Central memory CD4-positive, alpha-beta T cell (primary cell): ENCODE results near the gene RALBP1.
"Not testable (repeated sequence)": the region's sequence is repeated elsewhere in the genome, so short reads cannot be mapped to it uniquely, and the experiment has no call there.

Experiments used
- DNase-seq: peaks from one replicate; pipeline ENCODE4 v3.0.0; 2022
- total RNA-seq, 3 experiments: gene quantifications; one replicate each; lab custom pipeline; 2026; lab: John Stamatoyannopoulos, UW

Gene RALBP1
- total RNA-seq = 46.9 to 120 (median 79.5) reads per million in 3 experiments

DNA sequence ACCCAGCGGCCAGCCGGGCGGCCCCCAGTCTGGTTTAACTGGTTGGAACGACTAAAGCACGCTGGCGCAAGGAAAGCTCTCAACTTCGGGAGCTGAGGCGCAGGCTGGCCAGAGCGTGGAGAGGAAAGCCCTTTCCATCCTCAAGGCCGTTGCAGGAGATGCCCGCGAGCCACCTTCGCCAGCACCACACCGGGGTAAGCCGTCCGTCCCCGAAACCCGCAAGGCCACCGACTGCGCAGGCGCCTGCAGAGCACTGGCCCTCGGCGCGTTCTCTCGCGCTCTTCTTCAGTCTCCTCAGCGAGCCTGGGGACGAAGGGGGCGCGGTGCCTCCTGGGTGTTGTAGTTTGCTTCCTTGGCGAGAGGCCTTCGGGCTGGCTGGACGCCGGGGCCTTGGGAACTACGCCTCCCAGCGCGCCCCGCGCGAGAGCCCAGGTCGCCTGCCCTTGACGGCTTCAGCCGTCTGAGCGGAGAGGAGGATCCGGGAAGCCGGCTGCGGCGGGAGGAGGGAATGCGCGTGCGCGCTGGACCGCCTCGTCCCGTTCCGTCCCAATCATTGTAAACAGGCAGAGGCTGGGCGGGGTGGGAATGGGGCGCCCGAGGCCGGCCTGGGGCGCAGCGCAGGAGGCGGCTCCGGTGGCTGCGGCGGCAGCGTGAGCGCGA, at the start of gene RALBP1:
TSS of gene RALBP1 (plus strand) at position 531 of the 660 bp plus-strand sequence. CDS start 37,533 bp downstream, outside the sequence.
- peak; percentile 97 for DNase-seq

- DNase-seq = no peak
These were observed 48.6 kb upstream of the RALBP1 start for GRCh38 chr18:9426753-9427152.

- no peak for DNase-seq
These were observed 47.0 kb upstream of the RALBP1 start for GRCh38 chr18:9428301-9428706.

GRCh38 chr18:9428862-9429661, 46.3 kb upstream of the RALBP1 start:
- no peak for DNase-seq

- no peak for DNase-seq
These were observed 45.7 kb upstream of the RALBP1 start for GRCh38 chr18:9429662-9429993.

DNA sequence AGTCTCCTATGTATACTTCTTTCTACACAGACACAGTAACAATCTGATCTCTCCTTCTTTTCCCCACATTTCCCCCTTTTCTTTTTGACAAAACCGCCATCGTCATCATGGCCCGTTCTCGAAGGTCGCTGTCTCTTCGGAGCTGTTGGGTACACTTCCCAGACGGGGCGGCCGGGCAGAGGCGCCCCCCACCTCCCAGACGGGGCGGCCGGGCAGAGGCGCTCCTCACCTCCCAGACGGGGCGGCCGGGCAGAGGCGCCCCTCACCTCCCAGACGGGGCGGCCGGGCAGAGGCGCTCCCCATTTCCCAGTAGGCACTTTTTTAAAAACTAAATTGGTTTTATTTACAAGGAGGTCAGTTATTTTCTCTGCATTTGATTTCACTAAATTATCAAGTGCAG, 45.0 kb upstream of the RALBP1 start:
- not testable (repeated sequence) for DNase-seq

- no peak for DNase-seq
These were observed 44.0 kb upstream of the RALBP1 start for GRCh38 chr18:9431296-9431695.

- not testable (repeated sequence) for DNase-seq
These were observed 42.2 kb upstream of the RALBP1 start for GRCh38 chr18:9433122-9433521.

GRCh38 chr18:9433671-9434121, 41.6 kb upstream of the RALBP1 start:
- no peak for DNase-seq

- DNase-seq = no peak
These were observed 41.1 kb upstream of the RALBP1 start for GRCh38 chr18:9434122-9434701.

DNA sequence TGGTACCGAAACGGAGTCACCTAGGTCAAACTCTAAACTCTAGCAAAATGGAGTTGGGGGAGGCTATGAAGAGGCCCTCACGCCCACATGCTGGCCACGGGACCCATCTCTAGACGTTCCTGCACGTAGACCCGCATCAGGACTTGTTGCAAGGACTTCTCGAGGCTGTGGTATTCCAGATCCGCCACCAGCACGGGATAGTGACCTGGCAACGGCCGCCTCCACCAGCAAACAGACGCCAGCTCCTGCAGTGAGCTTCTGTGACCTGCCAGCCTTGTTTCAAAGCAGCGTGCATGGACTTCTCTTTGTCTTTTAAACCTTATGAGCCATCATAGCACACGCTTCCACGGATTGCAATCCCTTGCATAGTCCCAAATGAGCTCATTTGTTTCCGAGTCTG, 40.3 kb upstream of the RALBP1 start:
- DNase-seq = no peak

GRCh38 chr18:9436206-9436929, 38.9 kb upstream of the RALBP1 start:
- DNase-seq = no peak

DNA sequence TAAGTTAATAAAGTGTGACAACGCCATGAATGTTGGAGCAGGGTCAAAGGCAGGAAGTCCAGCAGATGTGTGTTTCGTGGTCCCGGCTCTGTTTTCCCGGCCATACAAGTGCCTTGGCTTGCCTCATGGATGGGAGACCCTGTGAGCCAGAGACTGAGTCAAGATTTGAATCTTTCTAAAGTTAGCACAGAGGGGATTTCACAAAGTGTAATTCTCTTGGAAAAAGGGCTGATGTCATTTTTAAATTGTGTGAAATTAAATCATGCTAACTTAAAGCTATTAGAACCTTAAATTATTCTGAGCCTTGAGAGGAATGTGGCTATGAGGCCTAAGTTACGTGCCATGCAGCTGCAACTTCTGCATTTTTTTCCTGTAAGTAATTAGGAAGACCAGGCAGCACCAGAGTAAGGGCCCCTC, 38.3 kb upstream of the RALBP1 start:
- DNase-seq = no peak

- no peak for DNase-seq
These were observed 37.6 kb upstream of the RALBP1 start for GRCh38 chr18:9437672-9438071.

DNA sequence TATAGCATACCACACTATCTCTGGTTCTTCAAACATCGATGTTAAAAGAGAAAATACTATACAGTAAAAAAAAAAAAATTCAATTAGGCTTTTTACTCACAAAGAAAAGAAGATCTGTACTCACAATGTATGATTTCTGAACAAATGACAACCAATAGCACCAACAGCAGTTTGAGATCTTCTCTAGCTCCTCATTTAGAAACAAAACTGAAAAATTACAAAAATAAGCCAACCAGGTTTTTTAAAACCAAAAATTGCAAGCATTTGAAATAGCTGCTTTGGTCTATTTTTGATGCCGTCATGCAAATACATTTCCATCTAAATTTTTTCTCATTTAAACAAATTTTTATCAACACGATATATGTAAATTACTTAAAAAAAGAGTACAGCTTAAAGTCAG, 34.3 kb upstream of the RALBP1 start:
- DNase-seq = no peak

- DNase-seq = no peak
These were observed 30.8 kb upstream of the RALBP1 start for GRCh38 chr18:9444549-9444948.

- no peak for DNase-seq
These were observed 28.5 kb upstream of the RALBP1 start for GRCh38 chr18:9446839-9447238.

- DNase-seq = no peak
These were observed 28.0 kb upstream of the RALBP1 start for GRCh38 chr18:9447334-9447733.

DNA sequence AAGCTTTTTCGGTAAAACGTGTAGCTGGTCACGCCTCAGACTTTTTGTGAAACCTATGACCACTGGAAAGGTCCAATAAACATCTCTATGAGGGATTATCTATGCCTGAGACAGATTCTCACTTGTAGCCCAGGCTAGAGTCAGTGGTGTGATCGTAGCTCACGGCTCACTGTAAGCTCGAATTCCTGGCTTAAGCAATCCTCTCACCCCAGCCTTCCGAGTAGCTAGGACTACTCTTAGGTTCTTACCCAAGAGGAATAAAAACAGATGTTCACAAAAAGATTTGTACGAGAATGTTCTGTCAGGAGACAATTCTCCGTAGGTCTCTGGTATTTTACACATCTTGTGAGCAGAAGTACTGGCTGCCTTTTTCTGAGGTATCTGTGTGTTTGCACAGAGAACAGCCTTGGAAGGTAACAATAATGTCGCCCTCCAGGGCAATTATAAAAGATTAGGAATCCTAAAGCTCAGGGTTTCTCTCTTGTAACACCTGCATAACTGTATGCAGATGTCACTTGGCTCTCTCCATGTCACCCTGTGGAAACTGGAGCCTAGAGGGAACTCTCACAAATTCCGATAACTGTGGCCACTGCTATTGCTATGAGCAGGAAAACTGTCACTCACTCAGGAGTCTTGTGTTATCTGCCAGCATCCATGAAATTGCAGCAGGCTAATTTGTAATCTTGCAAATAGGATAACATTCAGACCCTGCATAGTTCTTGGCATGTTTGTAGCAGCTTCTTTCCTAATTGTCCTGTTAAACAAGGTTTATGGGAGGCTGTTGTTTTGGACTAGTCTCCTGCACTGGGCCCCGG, 25.5 kb upstream of the RALBP1 start:
- no peak for DNase-seq

- DNase-seq = not testable (repeated sequence)
These were observed 24.4 kb upstream of the RALBP1 start for GRCh38 chr18:9450920-9451319.

- DNase-seq = no peak
These were observed 22.0 kb upstream of the RALBP1 start for GRCh38 chr18:9453283-9453682.

- DNase-seq = no peak
These were observed 21.1 kb upstream of the RALBP1 start for GRCh38 chr18:9454061-9454703.
